H1 (cell line): ENCODE data around the gene ADD2. TPM values are rescaled to one million over a fixed set of nuclear protein-coding genes. Genes with fewer than 3 reads are reported as not detected.
A peak's percentile ranks its signal among the peaks of the same experiment; 100 is the strongest.

Experiments
- CTCF ChIA-PET: fragments of 300-600 bp; sonication (Branson Sonifier 250); formaldehyde crosslinking; loops from one replicate; lab custom pipeline; 2021; ENCODE audit not compliant: partially characterized antibody; lab: Charles Lee
- POLR2A ChIA-PET: fragments of 300-600 bp; sonication (Branson Sonifier 250); formaldehyde crosslinking; loops from one replicate; lab custom pipeline; 2021; ENCODE audit warnings: inconsistent platforms; ENCODE audit not compliant: partially characterized antibody; lab: Charles Lee
- DNase-seq, 2 experiments: peaks; one replicate each; pipeline versions ENCODE4 v3.0.0 to v3.0.0-alpha.2; 2010 to 2022; ENCODE audit warnings: low spot score in 2 of 2, low read depth in 1 of 2, mixed read lengths in 1 of 2
- FAIRE-seq: peaks from 2 replicates; lab custom pipeline; 2011; peaks lifted over from hg19 to GRCh38; lab: Jason Lieb, UNC
- H2AFZ ChIP-seq: 2 replicates; pipeline ENCODE4 v1.8.1; 2012; ENCODE audit warnings: low read length, inconsistent platforms
- H2AK5ac ChIP-seq: 2 replicates; pipeline ENCODE4 v1.6.1; 2013; ENCODE audit warnings: low read depth, low read length
- H2BK120ac ChIP-seq: replicated peaks from 2 replicates; pipeline ENCODE3; 2013; ENCODE audit warnings: low read depth, low read length, inconsistent platforms
- H2BK12ac ChIP-seq: 2 replicates; pipeline ENCODE4 v1.6.1; 2013; ENCODE audit warnings: low read depth, low read length
- H2BK15ac ChIP-seq: 2 replicates; pipeline ENCODE4 v1.6.1; 2013; ENCODE audit warnings: low read length
- H2BK20ac ChIP-seq: 2 replicates; pipeline ENCODE4 v1.6.1; 2013; ENCODE audit warnings: low read length
- H2BK5ac ChIP-seq: 2 replicates; pipeline ENCODE4 v1.6.1; 2013; ENCODE audit warnings: low read depth, low read length
- H3K14ac ChIP-seq: 2 replicates; pipeline ENCODE4 v1.6.1; 2013; ENCODE audit warnings: inconsistent platforms; ENCODE audit not compliant: insufficient read length
- H3K18ac ChIP-seq: 2 replicates; pipeline ENCODE4 v1.6.1; 2013; ENCODE audit warnings: low read length; ENCODE audit errors: extremely low read depth
- H3K23ac ChIP-seq: 2 replicates; pipeline ENCODE4 v1.6.1; 2013; ENCODE audit warnings: inconsistent platforms; ENCODE audit not compliant: insufficient read length
- H3K23me2 ChIP-seq: 2 replicates; pipeline ENCODE4 v1.6.1; 2013; ENCODE audit warnings: low read depth, low read length
- H3K27ac ChIP-seq: 2 replicates; pipeline ENCODE4 v1.6.1; 2011; ENCODE audit warnings: low read depth, low read length, inconsistent platforms
- H3K27me3 ChIP-seq, 4 experiments: replicated peaks in 1 of 4; 1 replicate in 1 of 4; 2 replicates in 3 of 4; pipeline versions ENCODE4 v1.6.1 to v1.8.1; 2011 to 2013; ENCODE audit warnings: low read length in 3 of 4, mild to moderate bottlenecking in 3 of 4, inconsistent platforms in 2 of 4, mixed read lengths in 2 of 4, moderate library complexity in 1 of 4; ENCODE audit not compliant: control insufficient read depth in 3 of 4, insufficient read depth in 3 of 4; ENCODE audit errors: extremely low read depth in 1 of 4
- H3K36me3 ChIP-seq, 4 experiments: 2 replicates each; pipeline versions ENCODE4 v1.6.1 to v1.8.1; 2011 to 2013; ENCODE audit warnings: mild to moderate bottlenecking in 4 of 4, low read length in 3 of 4, moderate library complexity in 2 of 4, control low read depth in 1 of 4, inconsistent platforms in 1 of 4; ENCODE audit not compliant: insufficient read depth in 4 of 4, control insufficient read depth in 2 of 4
- H3K4ac ChIP-seq: replicated peaks from 2 replicates; pipeline ENCODE3; 2013; ENCODE audit warnings: low read length, low read depth, mixed read lengths, inconsistent platforms; ENCODE audit not compliant: insufficient read length
- H3K4me1 ChIP-seq, 4 experiments: replicated peaks in 1 of 4; 1 replicate in 1 of 4; 2 replicates in 3 of 4; pipeline versions ENCODE4 v1.6.1 to v1.8.1; 2011 to 2013; ENCODE audit warnings: low read length in 3 of 4, inconsistent platforms in 2 of 4, mixed read lengths in 1 of 4; ENCODE audit not compliant: insufficient read depth in 4 of 4, control insufficient read depth in 3 of 4
- H3K4me2 ChIP-seq, 2 experiments: 2 replicates each; pipeline versions ENCODE4 v1.6.1 to v1.8.1; 2011 to 2013; ENCODE audit warnings: low read depth in 2 of 2, low read length in 2 of 2, control low read depth in 1 of 2, inconsistent platforms in 1 of 2, mild to moderate bottlenecking in 1 of 2; ENCODE audit not compliant: insufficient read depth in 1 of 2
- H3K4me3 ChIP-seq, 4 experiments: fragments of 200-600, 300-600 bp in 1 of 4; sonication (generic), shearing (Covaris generic), sonication (Bioruptor Twin) in 1 of 4; 2 replicates each; pipeline versions ENCODE4 v1.5.1 to v1.8.1; 2011 to 2016; ENCODE audit warnings: low read length in 4 of 4, low read depth in 3 of 4, control low read depth in 2 of 4, inconsistent platforms in 2 of 4, mild to moderate bottlenecking in 2 of 4, mixed read lengths in 1 of 4, moderate library complexity in 1 of 4; ENCODE audit not compliant: insufficient read depth in 2 of 4; ENCODE audit errors: extremely low read depth in 1 of 4
- H3K56ac ChIP-seq: replicated peaks from 2 replicates; pipeline ENCODE3; 2013; ENCODE audit warnings: low read depth, mild to moderate bottlenecking, mixed read lengths, low read length, inconsistent platforms; ENCODE audit not compliant: insufficient read length
- H3K79me1 ChIP-seq: 2 replicates; pipeline ENCODE4 v1.6.1; 2013; ENCODE audit warnings: low read depth, low read length, control low read depth
- H3K79me2 ChIP-seq, 2 experiments: 2 replicates each; pipeline versions ENCODE4 v1.6.1 to v1.8.1; 2012 to 2013; ENCODE audit warnings: low read length in 2 of 2, mild to moderate bottlenecking in 2 of 2, inconsistent platforms in 1 of 2; ENCODE audit not compliant: insufficient read depth in 2 of 2, control insufficient read depth in 1 of 2
- H3K9ac ChIP-seq, 4 experiments: replicated peaks in 1 of 4; 1 replicate in 1 of 4; 2 replicates in 3 of 4; pipeline versions ENCODE4 v1.6.1 to v1.8.1; 2011 to 2013; ENCODE audit warnings: low read depth in 3 of 4, low read length in 3 of 4, control low read depth in 2 of 4, mild to moderate bottlenecking in 2 of 4, moderate library complexity in 2 of 4, inconsistent platforms in 1 of 4; ENCODE audit errors: extremely low read depth in 1 of 4
- H3K9me3 ChIP-seq, 2 experiments: 2 replicates each; pipeline versions ENCODE4 v1.6.1 to v1.8.1; 2012 to 2013; ENCODE audit warnings: mild to moderate bottlenecking in 2 of 2, moderate library complexity in 2 of 2, control low read depth in 1 of 2, inconsistent platforms in 1 of 2, low read depth in 1 of 2, low read length in 1 of 2, mixed read lengths in 1 of 2; ENCODE audit not compliant: insufficient read depth in 2 of 2
- H4K20me1 ChIP-seq, 2 experiments: replicated peaks in 1 of 2; 2 replicates each; pipeline versions ENCODE3 to v1.8.1; 2011 to 2013; ENCODE audit warnings: inconsistent platforms in 2 of 2, low read length in 2 of 2, mild to moderate bottlenecking in 1 of 2; ENCODE audit not compliant: insufficient read depth in 2 of 2, control insufficient read depth in 1 of 2
- H4K5ac ChIP-seq: 2 replicates; pipeline ENCODE4 v1.6.1; 2013; ENCODE audit warnings: low read length, low read depth, mixed read lengths, inconsistent platforms; ENCODE audit not compliant: insufficient read length
- H4K8ac ChIP-seq: 2 replicates; pipeline ENCODE4 v1.8.0; 2013; ENCODE audit warnings: mild to moderate bottlenecking, moderate library complexity, low read length, inconsistent platforms; ENCODE audit not compliant: insufficient read depth; ENCODE audit errors: extremely low read depth
- H4K91ac ChIP-seq: replicated peaks from 2 replicates; pipeline ENCODE3; 2013; ENCODE audit warnings: low read length, mixed read lengths, inconsistent platforms; ENCODE audit not compliant: insufficient read length
- CEBPB ChIP-seq: IDR thresholded peaks from 2 replicates; pipeline ENCODE4 v1.6.1; 2012; ENCODE audit warnings: low read depth, low read length
- CHD1 ChIP-seq: IDR thresholded peaks from 2 replicates; pipeline ENCODE4 v1.6.1; 2012; ENCODE audit warnings: low read depth, low read length, improper control_type of control experiment
- EZH2 ChIP-seq: fragments of 200-600 bp; sonication (generic); IDR thresholded peaks from 2 replicates; pipeline ENCODE4 v1.7.1; 2012; ENCODE audit warnings: low read depth, mild to moderate bottlenecking, moderate library complexity, low read length, inconsistent platforms; ENCODE audit not compliant: severe bottlenecking
- HDAC6 ChIP-seq: IDR thresholded peaks from one replicate; pipeline ENCODE4 v1.7.1; 2012; ENCODE audit warnings: low read depth, mild to moderate bottlenecking, inconsistent platforms, low read length, moderate library complexity
- JUN ChIP-seq: IDR thresholded peaks from 2 replicates; pipeline ENCODE4 v1.6.1; 2011; ENCODE audit warnings: low read depth, mild to moderate bottlenecking, improper control_type of control experiment, low read length
- KDM1A ChIP-seq: fragments of 200-600, 300-600 bp; sonication (generic); IDR thresholded peaks from 2 replicates; pipeline ENCODE4 v1.7.1; 2016; ENCODE audit warnings: mild to moderate bottlenecking, low read length, borderline replicate concordance
- MAX ChIP-seq: IDR thresholded peaks from 2 replicates; pipeline ENCODE4 v1.6.1; 2012; ENCODE audit warnings: inconsistent platforms
- NRF1 ChIP-seq: IDR thresholded peaks from 2 replicates; pipeline ENCODE4 v1.6.1; 2011; ENCODE audit warnings: mild to moderate bottlenecking, low read depth, low read length, improper control_type of control experiment
- PHF8 ChIP-seq: fragments of 200-600 bp; sonication (generic); conservative IDR thresholded peaks from 2 replicates; pipeline ENCODE4 v1.7.1; 2012; ENCODE audit warnings: low read depth, mild to moderate bottlenecking, inconsistent platforms, low read length, moderate library complexity
- POLR2A ChIP-seq, 2 experiments: IDR thresholded peaks; 1 replicate in 1 of 2; 2 replicates in 1 of 2; pipeline ENCODE4 v1.6.1; 2011; ENCODE audit warnings: low read depth in 2 of 2, low read length in 2 of 2, mild to moderate bottlenecking in 2 of 2; ENCODE audit errors: control extremely low read depth in 1 of 2
- POLR2AphosphoS5 ChIP-seq: IDR thresholded peaks from 2 replicates; pipeline ENCODE4 v1.6.1; 2011; ENCODE audit warnings: low read depth, low read length
- SIRT6 ChIP-seq: IDR thresholded peaks from one replicate; pipeline ENCODE4 v1.7.1; 2012; ENCODE audit warnings: low read length, inconsistent platforms
- SP1 ChIP-seq: IDR thresholded peaks from 2 replicates; pipeline ENCODE4 v1.6.1; 2011; ENCODE audit warnings: low read depth, low read length
- SUZ12 ChIP-seq: fragments of 200-600 bp; sonication (generic); IDR thresholded peaks from 2 replicates; pipeline ENCODE4 v1.6.1; 2012; ENCODE audit warnings: mild to moderate bottlenecking, inconsistent platforms, low read length, moderate library complexity, mixed read lengths
- TBP ChIP-seq: IDR thresholded peaks from 2 replicates; pipeline ENCODE4 v1.6.1; 2011; ENCODE audit warnings: low read depth, low read length, improper control_type of control experiment
- TCF12 ChIP-seq: IDR thresholded peaks from 2 replicates; pipeline ENCODE4 v1.6.1; 2011; ENCODE audit warnings: low read depth, mild to moderate bottlenecking, low read length
- WGBS, 2 experiments: shearing (Covaris generic) in 1 of 2; methylation state at CpG; one replicate each; pipeline versions ENCODE4 v1.1.6 to v1.1.7; 2013 to 2015; ENCODE audit warnings: low lambda C conversion rate in 2 of 2, mixed read lengths in 2 of 2, inconsistent platforms in 1 of 2, low coverage in 1 of 2, missing lambda C conversion rate in 1 of 2; ENCODE audit not compliant: insufficient replicate concordance in 2 of 2, insufficient coverage in 1 of 2, insufficient read length in 1 of 2; ENCODE audit errors: extremely low coverage in 1 of 2, missing lambda C conversion rate in 1 of 2; 5-methylcytosine and 5-hydroxymethylcytosine counted together
- polyA plus RNA-seq, 7 experiments: library from polyadenylated mRNA; depleted of rRNA in 3 of 7; stranded (reverse) in 5 of 7; unstranded in 2 of 7; fragments of >200 nt in 5 of 7; fragments of 200-250 nt in 2 of 7; gene quantifications; 1 replicate in 5 of 7; 2 replicates in 1 of 7; 4 replicates in 1 of 7; pipeline versions ENCODE4 v1.2.1 to v1.2.3, GENCODE V29; 2011 to 2013; ENCODE audit warnings: missing spikeins in 2 of 7, mixed read lengths in 2 of 7
- total RNA-seq: library from RNA; stranded (reverse); fragmentation: NEBNext Ultra II Directional; extraction: Animal tissue kit (Norgen Biotek cat#: 25700); gene quantifications from 2 replicates; pipeline ENCODE4 v1.2.1, GENCODE V29; 2021

The ADD2 gene
- total and polyA plus RNA-seq, 2 of the 8 experiments (the other 6 are each of a cell fraction or from before 2014, with no cell fraction given) = 58.5 to 170 TPM

GRCh38 chr2:70724366-70724765 is 43.6 kb downstream of the ADD2 start:
- POLR2A ChIA-PET = interaction anchor here (0.5 to 1.5 kb wide), 3 partner anchors 9 to 600 kb away, joined by 3 to 4 read pairs (median 3); no protein-coding TSS in a partner anchor

More at GRCh38 chr2:70724366-70724765, 43.6 kb downstream of the ADD2 start:
- no peak overlapping the region for H3K9ac ChIP-seq
- no peak overlapping the region for H2AFZ ChIP-seq
- no peak overlapping the region for H2BK120ac ChIP-seq
- no peak overlapping the region for H3K14ac ChIP-seq
- H3K27ac ChIP-seq = no peak overlapping the region
- 93% methylated on average over 7 of the region's 7 CpGs; no CpG with 5 or more reads in 1 of the 2 experiments for WGBS, 2 experiments
- peak in 1 of 2 experiments; percentile 41 for DNase-seq
- H4K91ac ChIP-seq = no peak overlapping the region
- TF ChIP-seq CEBPB (no peak), SUZ12 (no peak), PHF8 (no peak), CHD1 (no peak), TCF12 (no peak), KDM1A (no peak), SP1 (no peak), EZH2 (no peak), TBP (no peak), MAX (no peak), NRF1 (no peak), POLR2A (IDR thresholded peaks at IDR 0.05; ENCODE audit: control extremely low read depth in 1 of 2, low read depth in 2 of 2, low read length in 2 of 2) (no peak), POLR2AphosphoS5 (no peak), SIRT6 (no peak), JUN (no peak), HDAC6 (no peak)
- CTCF ChIA-PET = interaction anchor here (0.5 to 3.0 kb wide), 7 partner anchors 9 to 138 kb away, joined by 3 to 21 read pairs (median 3); partner anchors contain the start of gene ADD2
- H2BK5ac ChIP-seq = no peak overlapping the region
- H3K27me3 ChIP-seq = no peaks in the 10 kb centered on the region
- no peaks in the 10 kb centered on the region for H3K23me2 ChIP-seq
- no peak overlapping the region for H3K56ac ChIP-seq
- no peak overlapping the region for H2BK15ac ChIP-seq
- H3K4me3 ChIP-seq = no peak overlapping the region
- H2BK20ac ChIP-seq = no peak overlapping the region
- H3K9me3 ChIP-seq = no peaks in the 10 kb centered on the region
- no peak overlapping the region for H4K5ac ChIP-seq
- no peak overlapping the region for H3K4me2 ChIP-seq
- no peak overlapping the region for H3K23ac ChIP-seq
- H3K4ac ChIP-seq = no peak overlapping the region
- no peaks in the 10 kb centered on the region for H3K36me3 ChIP-seq
- no peak overlapping the region for H2BK12ac ChIP-seq
- no peak overlapping the region for H3K18ac ChIP-seq
- no peak overlapping the region for H2AK5ac ChIP-seq
- H3K4me1 ChIP-seq = peaks cover 11 to 28% (median 22%) of the 10 kb centered on the region in 4 experiments
- H3K79me1 ChIP-seq = peaks cover 19% of the 10 kb centered on the region; the same call in 1 of the 2 replicates
- no peak for FAIRE-seq
- peaks cover 12 to 95% of the 10 kb centered on the region in 2 experiments; a peak in 3 of 4 replicates for H3K79me2 ChIP-seq
- peaks cover 11 to 21% of the 10 kb centered on the region in 2 experiments for H4K20me1 ChIP-seq
- H4K8ac ChIP-seq = no peak overlapping the region
